ENCODE measurements around the gene MACROD2. TPM values are rescaled to one million over a fixed set of nuclear protein-coding genes. Genes with fewer than 3 reads are reported as not detected.

MACROD2 gene
- total RNA-seq, 4 donors from 2014 or later: 10.0 to 24.0 (median 17.0) TPM

GRCh38 chr20:15387228-15387627, 1391.9 kb downstream of the MACROD2 start:
- no peak overlapping the region for H3K4me3 ChIP-seq (ENCODE audit: low read depth, poor library complexity, severe bottlenecking)
- TF ChIP-seq CTCF (IDR thresholded peaks at IDR 0.05): no peak
- no peak for TF ChIP-seq POLR2A (IDR thresholded peaks at IDR 0.05)
- DNase-seq (ENCODE audit: low spot score in 2 of 2): no peak
- intact Hi-C loops (cut with DNase I; ENCODE audit: low total_unique reads): no loop called here

DNA sequence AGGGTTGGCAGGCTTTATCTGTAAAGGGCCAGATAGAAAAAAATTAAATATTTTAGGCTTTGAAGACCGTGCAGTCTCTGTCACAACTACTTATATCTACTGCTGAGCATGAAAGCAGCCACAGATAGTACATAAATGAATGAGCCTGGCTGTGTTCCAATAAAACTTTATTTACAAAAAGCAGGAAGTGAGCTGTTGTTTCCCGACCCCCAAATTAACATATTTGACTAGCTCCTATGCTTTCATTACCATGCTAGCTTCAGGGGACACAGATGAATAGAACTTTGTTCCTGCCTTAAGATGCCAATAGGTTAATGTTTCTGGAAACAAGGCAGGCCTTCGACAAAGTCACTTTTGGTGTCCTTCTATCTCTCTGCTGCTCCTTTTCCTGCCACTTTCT, 1400.1 kb downstream of the MACROD2 start:
- 81 to 83% methylated on average over 3 of the region's 3 CpGs for WGBS, 2 donors
- H3K4me3 ChIP-seq (ENCODE audit: low read depth, poor library complexity, severe bottlenecking): no peak overlapping the region
- intact Hi-C loops (cut with DNase I; ENCODE audit: low total_unique reads): no loop called here
- no peak for TF ChIP-seq POLR2A (IDR thresholded peaks at IDR 0.05)
- TF ChIP-seq CTCF (IDR thresholded peaks at IDR 0.05): no peak
- DNase-seq (ENCODE audit: low spot score in 2 of 2): no peak

- no peak for DNase-seq (ENCODE audit: low spot score in 2 of 2)
- TF ChIP-seq POLR2A (IDR thresholded peaks at IDR 0.05) (no peak), CTCF (IDR thresholded peaks at IDR 0.05) (no peak)
- WGBS, 2 donors: 89 to 93% methylated on average over 2 of the region's 2 CpGs
- intact Hi-C loops (cut with DNase I; ENCODE audit: low total_unique reads): no loop called here
- no peak overlapping the region for H3K4me3 ChIP-seq (ENCODE audit: low read depth, poor library complexity, severe bottlenecking)
These were observed 1400.7 kb downstream of the MACROD2 start for GRCh38 chr20:15396026-15396425.

GRCh38 chr20:15396900-15397299, 1401.6 kb downstream of the MACROD2 start:
- TF ChIP-seq CTCF (IDR thresholded peaks at IDR 0.05): no peak
- TF ChIP-seq POLR2A (IDR thresholded peaks at IDR 0.05): no peak
- no peak for DNase-seq (ENCODE audit: low spot score in 2 of 2)
- WGBS, 2 donors: 70 to 74% methylated on average over 3 of the region's 3 CpGs
- no peak overlapping the region for H3K4me3 ChIP-seq (ENCODE audit: low read depth, poor library complexity, severe bottlenecking)
- intact Hi-C loops (cut with DNase I; ENCODE audit: low total_unique reads): no loop called here

DNA sequence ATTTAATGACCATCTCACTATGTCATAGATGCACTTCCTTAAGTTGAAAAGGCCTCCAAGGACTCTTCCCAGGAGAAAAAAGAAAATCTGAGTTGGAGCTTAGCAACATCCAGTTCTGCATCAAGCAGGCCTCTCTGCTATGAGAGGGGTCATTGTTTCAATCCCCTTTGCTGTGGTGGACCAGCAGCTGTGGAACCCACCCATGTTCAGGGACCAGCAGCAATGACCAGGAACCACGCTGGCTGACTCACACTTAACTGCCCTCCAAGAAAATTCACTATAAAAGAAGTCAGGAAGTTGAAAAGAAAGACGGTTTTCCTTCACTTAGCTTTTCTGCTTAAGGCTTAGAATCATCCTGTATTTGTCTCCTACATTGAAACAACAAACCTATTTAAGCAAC, 1404.5 kb downstream of the MACROD2 start:
- H3K4me3 ChIP-seq (ENCODE audit: low read depth, poor library complexity, severe bottlenecking): no peak overlapping the region
- no peak for DNase-seq (ENCODE audit: low spot score in 2 of 2)
- TF ChIP-seq POLR2A (IDR thresholded peaks at IDR 0.05): no peak
- 81 to 85% methylated on average over 2 of the region's 2 CpGs for WGBS, 2 donors
- intact Hi-C loops (cut with DNase I; ENCODE audit: low total_unique reads): no loop called here

GRCh38 chr20:15406072-15406471, 1410.8 kb downstream of the MACROD2 start:
- no peak overlapping the region for H3K4me3 ChIP-seq (ENCODE audit: low read depth, poor library complexity, severe bottlenecking)
- 70 to 79% methylated on average over 3 of the region's 3 CpGs for WGBS, 2 donors
- intact Hi-C loops (cut with DNase I; ENCODE audit: low total_unique reads): no loop called here
- no peak for DNase-seq (ENCODE audit: low spot score in 2 of 2)
- no peak for TF ChIP-seq POLR2A (IDR thresholded peaks at IDR 0.05)
- TF ChIP-seq CTCF (IDR thresholded peaks at IDR 0.05): no peak
